Suprapubic skin (tissue), 4 donors: Measurements from ENCODE around the gene MAP3K10. TPM values are rescaled to one million over a fixed set of nuclear protein-coding genes. Genes with fewer than 3 reads are reported as not detected.

Source experiments
- DNase-seq, 2 donors: peaks; one replicate each; pipeline ENCODE4 v3.0.0-alpha.2; 2019; ENCODE audit warnings: low spot score in 2 of 2
- H3K27ac ChIP-seq: fragments of 200-600 bp; sonication (generic); one replicate; pipeline ENCODE4 v1.5.1; 2019
- H3K27me3 ChIP-seq: fragments of 200-600 bp; sonication (generic); one replicate; pipeline ENCODE4 v1.5.1; 2019
- H3K36me3 ChIP-seq: fragments of 200-600 bp; sonication (generic); one replicate; pipeline ENCODE4 v1.5.1; 2019
- H3K4me1 ChIP-seq: fragments of 200-600 bp; sonication (generic); one replicate; pipeline ENCODE4 v1.5.1; 2019
- H3K4me3 ChIP-seq: fragments of 200-600 bp; sonication (generic); one replicate; pipeline ENCODE4 v1.5.1; 2019; ENCODE audit warnings: mild to moderate bottlenecking
- H3K9me3 ChIP-seq: fragments of 200-600 bp; sonication (generic); one replicate; pipeline ENCODE4 v1.5.1; 2019
- CTCF ChIP-seq, 2 donors: fragments of 200-600 bp in 1 of 2; fragments of 450-650 bp in 1 of 2; sonication (generic) in 1 of 2; IDR thresholded peaks; one replicate each; pipeline ENCODE4 v1.5.1; 2016 to 2019; ENCODE audit warnings: antibody characterized with exemption in 2 of 2, mild to moderate bottlenecking in 1 of 2, moderate library complexity in 1 of 2
- EP300 ChIP-seq: sonication (generic); formaldehyde crosslinking; IDR thresholded peaks from one replicate; pipeline ENCODE4 v1.6.1; 2017; ENCODE audit warnings: antibody characterized with exemption
- POLR2A ChIP-seq, 2 donors: fragments of 450-650 bp; IDR thresholded peaks; one replicate each; pipeline ENCODE4 v1.6.1; 2017; ENCODE audit warnings: antibody characterized with exemption in 2 of 2, mild to moderate bottlenecking in 2 of 2, moderate library complexity in 2 of 2
- POLR2AphosphoS5 ChIP-seq, 3 donors: sonication (generic); formaldehyde crosslinking; IDR thresholded peaks; one replicate each; pipeline ENCODE4 v1.6.1; 2017; ENCODE audit warnings: antibody characterized with exemption in 3 of 3
- WGBS: methylation state at CpG from one replicate; pipeline ENCODE4 v1.1.5; 2018; 5-methylcytosine and 5-hydroxymethylcytosine counted together
- total RNA-seq, 4 donors: library from RNA; depleted of rRNA; stranded (reverse); fragments of >200 nt; gene quantifications; one replicate each; pipeline ENCODE4 v1.1.0, GENCODE V29; 2016

The MAP3K10 gene
- total RNA-seq, 4 donors from 2014 or later, result 11.0 to 20.4 (median 17.1) TPM

- TF ChIP-seq CTCF (IDR thresholded peaks at IDR 0.05) (no peak), POLR2AphosphoS5 (IDR thresholded peaks at IDR 0.05) (no peak), EP300 (no peak), POLR2A (IDR thresholded peaks at IDR 0.05) (no peak)
- peaks cover 14% of the 10 kb centered on the region for H3K4me1 ChIP-seq
- H3K36me3 ChIP-seq, result no peaks in the 10 kb centered on the region
- H3K27me3 ChIP-seq, result no peaks in the 10 kb centered on the region
- no peak overlapping the region for H3K27ac ChIP-seq
- H3K4me3 ChIP-seq, result peak overlapping the region; percentile 40
- peak in 1 of 2 donors; percentile 35 for DNase-seq
- H3K9me3 ChIP-seq, result no peaks in the 10 kb centered on the region
- 67% methylated on average over 2 of the region's 2 CpGs for WGBS
Observed at GRCh38 chr19:40147338-40147692, 43.9 kb upstream of the MAP3K10 start.

GRCh38 chr19:40147693-40148347, 43.4 kb upstream of the MAP3K10 start:
- no peaks in the 10 kb centered on the region for H3K36me3 ChIP-seq
- peak in 1 of 2 donors; percentile 61 for DNase-seq
- H3K27me3 ChIP-seq, result no peaks in the 10 kb centered on the region
- H3K4me1 ChIP-seq, result peaks cover 14% of the 10 kb centered on the region
- H3K4me3 ChIP-seq, result peak overlapping the region; percentile 40
- H3K27ac ChIP-seq, result peak overlapping the region; percentile 60
- no peak for TF ChIP-seq CTCF (IDR thresholded peaks at IDR 0.05)
- peak in 1 of 2 donors; percentile 18 for TF ChIP-seq POLR2A (IDR thresholded peaks at IDR 0.05)
- no peaks in the 10 kb centered on the region for H3K9me3 ChIP-seq
- 17% methylated on average over 9 of the region's 21 CpGs for WGBS

GRCh38 chr19:40149501-40149900, 41.7 kb upstream of the MAP3K10 start:
- TF ChIP-seq CTCF (IDR thresholded peaks at IDR 0.05) (no peak), EP300 (no peak), POLR2A (IDR thresholded peaks at IDR 0.05) (no peak), POLR2AphosphoS5 (IDR thresholded peaks at IDR 0.05) (no peak)
- no peak overlapping the region for H3K4me3 ChIP-seq
- DNase-seq, result no peak
- H3K27me3 ChIP-seq, result no peaks in the 10 kb centered on the region
- H3K4me1 ChIP-seq, result peaks cover 14% of the 10 kb centered on the region
- H3K27ac ChIP-seq, result no peak overlapping the region
- no peaks in the 10 kb centered on the region for H3K36me3 ChIP-seq
- no peaks in the 10 kb centered on the region for H3K9me3 ChIP-seq
- 88% methylated on average over 3 of the region's 3 CpGs for WGBS

- Histone ChIP-seq H3K9me3 (no peaks in the 10 kb centered on the region), H3K27ac (no peak overlapping the region), H3K4me3 (no peak overlapping the region), H3K36me3 (no peaks in the 10 kb centered on the region), H3K4me1 (peaks cover 14% of the 10 kb centered on the region), H3K27me3 (no peaks in the 10 kb centered on the region)
- DNase-seq, result peak; percentile 55 to 60
- TF ChIP-seq CTCF (IDR thresholded peaks at IDR 0.05) (no peak), POLR2AphosphoS5 (IDR thresholded peaks at IDR 0.05) (no peak), EP300 (no peak)
- 44% methylated on average over 5 of the region's 5 CpGs for whole genome bisulfite sequencing
Observed at GRCh38 chr19:40150170-40150569, 41.1 kb upstream of the MAP3K10 start.

GRCh38 chr19:40154121-40154680, 37.0 kb upstream of the MAP3K10 start:
- no peaks in the 10 kb centered on the region for H3K36me3 ChIP-seq
- H3K27ac ChIP-seq, result no peak overlapping the region
- H3K27me3 ChIP-seq, result no peaks in the 10 kb centered on the region
- H3K4me1 ChIP-seq, result no peaks in the 10 kb centered on the region
- peak; percentile 40 to 57 for DNase-seq
- no peak for TF ChIP-seq EP300
- H3K9me3 ChIP-seq, result no peaks in the 10 kb centered on the region
- no peak overlapping the region for H3K4me3 ChIP-seq
- WGBS, result 75% methylated on average over 11 of the region's 11 CpGs
